IMR-90 (cell line): ENCODE results near the gene PTPRF. TPM values are rescaled to one million over a fixed set of nuclear protein-coding genes. Genes with fewer than 3 reads are reported as not detected.

Experiments
- ATAC-seq: fragments of 200-7000 bp; cut with Tn5 transposase; 2 replicates; pipeline ENCODE4 v1.9.1; 2020; ENCODE audit warnings: low read depth, mild to moderate bottlenecking, moderate library complexity
- BruUV-seq: library from RNA; stranded (reverse); fragments of 400-500 nt; replicated peaks from 2 replicates; lab custom pipeline; 2021; lab: Mats Ljungman, UMichigan
- CTCF ChIA-PET: fragments of 300-600 bp; formaldehyde crosslinking; extraction: SDS; loops from one replicate; lab custom pipeline; 2021; ENCODE audit warnings: antibody characterized with exemption; lab: Yijun Ruan, JAX
- POLR2A ChIA-PET: fragments of 300-600 bp; sonication (Branson Sonifier 250); formaldehyde crosslinking; loops from one replicate; lab custom pipeline; 2022; ENCODE audit warnings: antibody characterized with exemption; ENCODE audit not compliant: unreplicated experiment; lab: Charles Lee
- DNase-seq: peaks from one replicate; pipeline ENCODE4 v3.0.0; 2013
- H2AFZ ChIP-seq: replicated peaks from 2 replicates; pipeline ENCODE3; 2013; ENCODE audit warnings: low read length, mild to moderate bottlenecking; ENCODE audit not compliant: poor library complexity
- H2AK5ac ChIP-seq: 2 replicates; pipeline ENCODE4 v1.6.1; 2013; ENCODE audit warnings: low read depth, low read length, inconsistent platforms
- H2AK9ac ChIP-seq: replicated peaks from 2 replicates; pipeline ENCODE3; 2013; ENCODE audit warnings: mild to moderate bottlenecking, low read depth, low read length, moderate library complexity; ENCODE audit not compliant: poor library complexity
- H2BK120ac ChIP-seq: 2 replicates; pipeline ENCODE4 v1.6.1; 2013; ENCODE audit warnings: low read depth, low read length, inconsistent platforms
- H2BK15ac ChIP-seq: 3 replicates; pipeline ENCODE4 v1.6.1; 2013; ENCODE audit warnings: low read depth, low read length, inconsistent platforms
- H2BK20ac ChIP-seq: 2 replicates; pipeline ENCODE4 v1.6.1; 2013; ENCODE audit warnings: low read depth, mild to moderate bottlenecking, inconsistent platforms, low read length, moderate library complexity
- H2BK5ac ChIP-seq: 2 replicates; pipeline ENCODE4 v1.6.1; 2013; ENCODE audit warnings: mild to moderate bottlenecking, low read depth, low read length, inconsistent platforms; ENCODE audit not compliant: poor library complexity, severe bottlenecking
- H3K14ac ChIP-seq: replicated peaks from 2 replicates; pipeline ENCODE4 v1.6.1; 2013; ENCODE audit warnings: low read depth, low read length, inconsistent platforms
- H3K18ac ChIP-seq: 2 replicates; pipeline ENCODE4 v1.6.1; 2013; ENCODE audit warnings: low read depth, low read length, control low read depth
- H3K23ac ChIP-seq: 2 replicates; pipeline ENCODE4 v1.6.1; 2013; ENCODE audit warnings: low read depth, low read length, inconsistent platforms
- H3K27ac ChIP-seq: 2 replicates; pipeline ENCODE4 v1.5.1; 2013; ENCODE audit warnings: mild to moderate bottlenecking, control low read depth, low read length; ENCODE audit not compliant: insufficient read depth
- H3K27me3 ChIP-seq: 2 replicates; pipeline ENCODE4 v1.6.1; 2013; ENCODE audit warnings: low read length; ENCODE audit not compliant: control insufficient read depth, insufficient read depth
- H3K36me3 ChIP-seq: 2 replicates; pipeline ENCODE4 v1.6.1; 2013; ENCODE audit warnings: low read length, mixed read lengths; ENCODE audit not compliant: control insufficient read depth, insufficient read depth
- H3K4ac ChIP-seq: 2 replicates; pipeline ENCODE4 v1.6.1; 2013; ENCODE audit warnings: low read depth, low read length, inconsistent platforms
- H3K4me1 ChIP-seq: 2 replicates; pipeline ENCODE4 v1.6.1; 2013; ENCODE audit warnings: low read length, mixed read lengths; ENCODE audit not compliant: control insufficient read depth, insufficient read depth
- H3K4me2 ChIP-seq: 2 replicates; pipeline ENCODE4 v1.6.1; 2013; ENCODE audit warnings: low read depth, mild to moderate bottlenecking, control low read depth, low read length, moderate library complexity
- H3K4me3 ChIP-seq: 2 replicates; pipeline ENCODE4 v1.5.1; 2013; ENCODE audit warnings: low read depth, mild to moderate bottlenecking, control low read depth, low read length, moderate library complexity; ENCODE audit not compliant: insufficient read depth
- H3K56ac ChIP-seq: 2 replicates; pipeline ENCODE4 v1.6.1; 2013; ENCODE audit warnings: low read length, inconsistent platforms; ENCODE audit not compliant: insufficient read depth; ENCODE audit errors: extremely low read depth
- H3K79me1 ChIP-seq, 2 experiments: 2 replicates each; pipeline ENCODE4 v1.6.1; 2013; ENCODE audit warnings: low read length in 2 of 2, inconsistent platforms in 1 of 2, low read depth in 1 of 2
- H3K9ac ChIP-seq: 2 replicates; pipeline ENCODE4 v1.6.1; 2013; ENCODE audit warnings: low read depth, low read length, control low read depth
- H3K9me1 ChIP-seq: 2 replicates; pipeline ENCODE4 v1.6.1; 2013; ENCODE audit warnings: low read length, inconsistent platforms; ENCODE audit not compliant: insufficient read depth
- H3K9me3 ChIP-seq: 2 replicates; pipeline ENCODE4 v1.6.1; 2013; ENCODE audit warnings: low read length; ENCODE audit not compliant: control insufficient read depth, insufficient read depth
- H4K20me1 ChIP-seq: 2 replicates; pipeline ENCODE4 v1.6.1; 2013; ENCODE audit warnings: low read length, inconsistent platforms; ENCODE audit not compliant: insufficient read depth
- H4K5ac ChIP-seq: 2 replicates; pipeline ENCODE4 v1.6.1; 2013; ENCODE audit warnings: mild to moderate bottlenecking, low read depth, low read length, control low read depth
- H4K8ac ChIP-seq, 2 experiments: 2 replicates each; pipeline ENCODE4 v1.6.1; 2013; ENCODE audit warnings: low read depth in 2 of 2, low read length in 2 of 2, control low read depth in 1 of 2, inconsistent platforms in 1 of 2
- H4K91ac ChIP-seq: 2 replicates; pipeline ENCODE4 v1.6.1; 2013; ENCODE audit warnings: low read depth, low read length, inconsistent platforms; ENCODE audit not compliant: insufficient read depth
- CEBPB ChIP-seq: IDR thresholded peaks from 2 replicates; pipeline ENCODE4 v1.6.1; 2012; ENCODE audit warnings: low read depth, low read length, improper control_type of control experiment
- CTCF ChIP-seq: conservative IDR thresholded peaks from 2 replicates; pipeline ENCODE4 v1.5.1; 2012; ENCODE audit warnings: mild to moderate bottlenecking, low read depth, low read length, improper control_type of control experiment
- ELK1 ChIP-seq: fragments of 150-350 bp; IDR thresholded peaks from 2 replicates; pipeline ENCODE4 v1.6.1; 2016; ENCODE audit warnings: low read depth, mild to moderate bottlenecking, low read length, moderate library complexity, borderline replicate concordance
- MAFK ChIP-seq: IDR thresholded peaks from 2 replicates; pipeline ENCODE4 v1.6.1; 2012; ENCODE audit warnings: low read depth, low read length, improper control_type of control experiment
- NFE2L2 ChIP-seq: fragments of 150-350 bp; IDR thresholded peaks from 2 replicates; pipeline ENCODE4 v1.6.1; 2016; ENCODE audit warnings: low read depth, mild to moderate bottlenecking, low read length
- RCOR1 ChIP-seq: IDR thresholded peaks from 2 replicates; pipeline ENCODE4 v1.6.1; 2012; ENCODE audit warnings: mild to moderate bottlenecking, low read length, improper control_type of control experiment; ENCODE audit not compliant: insufficient replicate concordance
- RFX5 ChIP-seq: IDR thresholded peaks from 2 replicates; pipeline ENCODE4 v1.8.0; 2012; ENCODE audit warnings: low read depth, mild to moderate bottlenecking, low read length, moderate library complexity
- USF2 ChIP-seq: fragments of 150-350 bp; IDR thresholded peaks from 2 replicates; pipeline ENCODE4 v1.6.1; 2017; ENCODE audit warnings: mild to moderate bottlenecking, antibody characterized with exemption, low read length, low read depth
- WGBS, 2 experiments: methylation state at CpG; one replicate each; pipeline versions ENCODE4 v1.1.5 to v1.1.7; 2013; ENCODE audit warnings: missing lambda C conversion rate in 2 of 2; ENCODE audit not compliant: insufficient read length in 1 of 2; ENCODE audit errors: extremely low coverage in 2 of 2; 5-methylcytosine and 5-hydroxymethylcytosine counted together
- dilution Hi-C: fragments of 300-500 bp; cut with HindIII; formaldehyde crosslinking; loops from one replicate; pipeline ENCODE4 v1.14.3; 2018; ENCODE audit warnings: low sequenced_read_pairs; ENCODE audit not compliant: unreplicated experiment
- in situ Hi-C: fragments of 300-500 bp; cut with MboI; formaldehyde crosslinking; loops from 3 replicates; pipeline ENCODE4 v1.14.3; 2019; ENCODE audit warnings: low sequenced_read_pairs, inconsistent platforms, mixed read lengths
- intact Hi-C: fragments of 100-400 bp; cut with micrococcal nuclease; formaldehyde crosslinking; loops from 2 replicates; pipeline ENCODE4 v1.10.0; 2022
- polyA plus RNA-seq, 3 experiments: library from polyadenylated mRNA; depleted of rRNA; stranded (reverse); fragments of >200 nt; gene quantifications; 2 replicates each; pipeline ENCODE4 v1.2.3, GENCODE V29; 2012; ENCODE audit warnings: low replicate concordance in 1 of 3
- total RNA-seq: library from RNA; depleted of rRNA; stranded (reverse); fragments of >200 nt; gene quantifications from 2 replicates; pipeline ENCODE4 v1.2.3, GENCODE V29; 2012

PTPRF gene
- total and polyA plus RNA-seq, 2 of the 4 experiments (the other 2 are of a cell fraction), result 25.8 to 92.3 TPM

GRCh38 chr1:43639976-43640794, 109.5 kb downstream of the PTPRF start:
- no peak overlapping the region for H3K18ac ChIP-seq
- H3K4ac ChIP-seq, result no peak overlapping the region
- ChIA-PET POLR2A (no interaction called here), CTCF (interaction anchor here (0.5 kb wide), 1 partner anchor 38 kb away, joined by 3 read pairs; no protein-coding TSS in a partner anchor)
- no peak overlapping the region for H2BK5ac ChIP-seq
- no peak overlapping the region for H4K5ac ChIP-seq
- peaks cover 2% of the 10 kb centered on the region; the same call in 1 of the 2 replicates for H3K4me1 ChIP-seq
- H3K4me3 ChIP-seq, result no peak overlapping the region
- H2AFZ ChIP-seq, result no peak overlapping the region
- ATAC-seq, result no peak
- no peak overlapping the region for H2AK9ac ChIP-seq
- H3K27me3 ChIP-seq, result no peaks in the 10 kb centered on the region
- BruUV-seq, result no TSS peak
- no peak for TF ChIP-seq MAFK
- no peak for TF ChIP-seq RFX5
- no peak for TF ChIP-seq RCOR1
- no peak for TF ChIP-seq USF2
- TF ChIP-seq NFE2L2, result no peak
- no peak for TF ChIP-seq CTCF
- TF ChIP-seq ELK1, result no peak
- no peak for TF ChIP-seq CEBPB
- no peak overlapping the region for H2BK15ac ChIP-seq
- no peaks in the 10 kb centered on the region for H3K9me3 ChIP-seq
- H2AK5ac ChIP-seq, result no peak overlapping the region
- H4K8ac ChIP-seq, result no peak overlapping the region
- dilution Hi-C loops, result no loop called here
- H3K56ac ChIP-seq, result no peak overlapping the region
- no peaks in the 10 kb centered on the region for H3K79me1 ChIP-seq
- H2BK20ac ChIP-seq, result no peak overlapping the region
- no peaks in the 10 kb centered on the region for H3K36me3 ChIP-seq
- no CpG with 5 or more reads among the region's 5 CpGs for WGBS, 2 experiments
- H3K23ac ChIP-seq, result no peak overlapping the region
- DNase-seq, result no peak
- H4K91ac ChIP-seq, result no peak overlapping the region
- intact Hi-C loops, result loop anchor here (5.0 kb wide), 1 partner anchor 428 kb away; no protein-coding TSS in a partner anchor
- H3K27ac ChIP-seq, result no peak overlapping the region
- H3K14ac ChIP-seq, result no peak overlapping the region
- no peaks in the 10 kb centered on the region for H4K20me1 ChIP-seq
- H3K9me1 ChIP-seq, result no peaks in the 10 kb centered on the region
- H3K9ac ChIP-seq, result no peak overlapping the region
- in situ Hi-C loops, result no loop called here
- H2BK120ac ChIP-seq, result no peak overlapping the region
- no peak overlapping the region for H3K4me2 ChIP-seq
